NCI-H1417 (cell line): Measurements from ENCODE around the gene PIK3R3.
"Not testable (repeated sequence)": the region's sequence is repeated elsewhere in the genome, so short reads cannot be mapped to it uniquely, and the experiment has no call there.

Source experiments
- DNase-seq, 3 experiments: peaks; one replicate each; lab custom pipeline; 2025; lab: John Stamatoyannopoulos, UW

The PIK3R3 gene

DNA sequence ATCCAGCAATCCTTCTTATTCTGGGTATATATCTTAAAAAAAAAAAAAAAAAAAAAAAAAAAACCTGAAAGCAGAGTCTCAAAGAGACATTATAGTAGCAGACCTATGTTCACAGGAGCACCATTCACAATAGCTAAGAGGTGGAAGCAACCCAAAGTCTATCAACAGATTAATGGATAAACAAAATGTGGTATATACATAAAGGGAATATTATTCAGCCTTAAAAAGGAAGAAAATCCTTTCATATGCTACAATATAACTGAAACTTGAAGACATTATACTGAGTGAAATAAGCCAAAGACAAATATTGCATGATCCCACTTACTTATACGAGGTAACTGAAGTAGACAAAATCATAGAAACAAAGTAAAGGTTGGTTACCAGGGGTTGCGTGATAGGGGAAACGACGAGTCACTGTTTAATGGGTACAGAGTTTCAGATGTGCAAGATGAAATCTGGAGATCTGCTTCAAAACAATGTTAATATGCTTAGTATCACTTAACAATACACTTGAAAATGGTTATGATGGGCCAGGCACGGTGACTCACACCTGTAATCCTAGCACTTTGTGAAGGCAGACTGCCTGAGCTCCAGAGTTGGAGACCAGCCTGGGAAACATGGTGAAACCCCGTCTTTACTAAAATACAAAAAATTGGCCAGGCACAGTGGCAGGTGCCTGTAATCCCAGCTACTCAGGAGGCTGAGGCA, 29.5 kb downstream of the PIK3R3 start:
- DNase-seq = no peak

DNA sequence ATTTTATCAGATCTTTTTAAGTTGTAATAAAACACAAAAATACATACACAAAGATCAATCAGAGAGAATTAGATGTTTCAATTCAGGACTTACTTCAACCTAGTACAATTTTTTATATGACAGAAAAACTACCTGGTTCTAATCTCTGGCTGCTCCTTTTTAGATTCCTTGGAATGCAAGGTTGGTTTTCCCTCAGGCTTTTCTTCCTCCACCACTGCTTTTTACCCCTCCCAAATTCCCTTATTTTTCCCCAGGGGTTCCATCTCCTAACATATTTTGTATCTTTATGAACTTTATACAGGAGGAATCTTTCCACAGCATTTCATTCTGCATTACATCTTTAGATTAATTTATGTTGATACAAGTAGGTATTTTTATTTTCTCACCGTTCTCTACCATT, 33.2 kb downstream of the PIK3R3 start:
- DNase-seq = no peak

- no peak for DNase-seq
These were observed 34.3 kb downstream of the PIK3R3 start for GRCh38 chr1:46098027-46098712.

DNA sequence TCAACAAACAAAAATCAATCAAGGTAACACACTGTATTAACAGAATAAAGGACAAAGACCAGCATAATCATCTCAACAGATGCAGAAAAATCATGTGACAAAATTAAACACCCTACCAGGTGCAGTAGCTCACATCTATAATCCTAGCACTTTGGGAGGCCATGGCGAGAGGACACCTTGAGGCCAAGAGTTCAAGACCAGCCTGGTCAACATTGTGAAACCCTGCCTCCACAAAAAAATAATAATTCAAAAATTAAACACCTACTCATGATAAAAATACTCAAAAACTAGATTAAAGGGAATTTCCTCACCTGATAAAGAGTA, 35.3 kb downstream of the PIK3R3 start:
- DNase-seq = no peak

DNA sequence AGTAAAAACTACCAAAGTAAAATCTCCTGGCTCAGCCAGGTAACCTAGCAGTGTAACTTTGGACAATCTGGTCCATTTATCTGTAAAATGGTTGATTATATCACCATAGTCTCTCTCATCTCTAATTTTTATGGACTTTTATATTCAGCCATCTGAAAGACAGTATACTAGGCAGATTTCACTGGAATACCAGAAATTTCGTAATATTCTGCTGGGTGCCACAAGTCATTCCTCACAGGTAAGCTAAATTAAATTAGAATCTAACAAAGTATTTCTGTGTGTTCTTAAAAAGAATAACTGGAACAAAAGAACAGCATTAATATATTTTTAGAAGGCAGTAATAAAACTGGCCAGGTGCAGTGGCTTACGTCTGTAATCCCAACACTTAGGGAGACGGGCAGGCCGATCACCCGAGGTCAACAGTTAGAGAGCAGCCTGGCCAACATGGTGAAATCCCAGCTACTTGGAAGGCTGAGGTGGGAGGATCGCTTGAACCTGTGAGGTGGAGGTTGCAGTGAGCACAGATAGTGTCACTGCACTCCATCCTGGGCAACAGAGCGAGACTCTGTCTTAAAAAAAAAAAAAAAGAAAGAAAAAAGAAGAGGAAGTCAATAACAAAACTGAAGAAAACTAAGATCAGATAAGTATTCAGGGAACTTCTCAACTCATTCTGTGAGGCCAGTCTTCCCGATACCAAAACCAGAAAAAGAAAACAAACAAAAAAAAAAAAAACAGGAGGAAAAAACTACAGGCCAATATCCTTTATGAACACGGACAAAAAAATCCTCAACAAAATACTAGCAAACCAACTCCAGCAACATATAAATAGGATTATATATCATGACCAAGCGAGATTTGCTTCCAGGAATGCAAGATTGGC, 35.9 kb downstream of the PIK3R3 start:
- DNase-seq = no peak

DNA sequence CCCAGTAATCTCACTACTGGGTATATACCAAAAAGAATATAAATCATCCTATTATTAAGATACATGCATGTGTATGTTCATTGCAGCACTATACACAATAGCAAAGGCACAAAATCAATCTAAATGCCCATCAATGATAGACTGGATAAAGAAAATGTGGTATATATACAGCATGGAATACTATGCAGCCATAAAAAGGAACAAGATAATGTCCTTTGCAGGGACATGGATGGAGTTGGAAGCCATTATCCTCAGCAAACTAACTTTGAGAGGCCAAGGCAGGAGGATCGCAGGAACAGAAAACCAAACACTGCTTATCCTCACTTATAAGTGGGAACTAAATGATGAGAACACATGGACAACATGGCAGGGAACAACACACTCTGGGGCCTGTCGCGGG, 37.3 kb downstream of the PIK3R3 start:
- not testable (repeated sequence) for DNase-seq

DNA sequence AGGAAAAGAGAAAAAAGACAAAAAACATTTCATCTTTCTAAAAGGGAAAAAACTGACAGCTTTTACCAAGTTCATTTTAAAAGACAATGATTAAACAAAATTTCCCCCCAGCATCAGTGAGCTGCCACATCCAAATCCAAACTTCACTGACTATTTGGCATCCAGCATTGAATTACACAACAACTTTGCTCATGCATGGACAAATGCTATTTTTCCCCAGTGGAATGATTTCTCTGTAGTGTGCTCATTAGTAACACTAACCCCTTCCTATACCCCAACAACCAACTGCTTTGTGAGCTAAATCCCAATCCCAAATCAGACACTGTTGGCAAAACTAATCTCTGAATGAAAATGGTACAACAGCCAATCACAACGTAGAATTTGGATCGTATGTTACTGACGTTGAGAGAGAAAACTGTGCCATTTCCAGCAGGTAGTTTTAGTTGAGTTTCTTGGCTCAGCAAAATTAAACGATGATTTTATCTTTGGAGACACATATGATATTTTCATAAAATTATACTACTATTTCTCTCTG, 37.9 kb downstream of the PIK3R3 start:
- DNase-seq = no peak

GRCh38 chr1:46093832-46094231, 38.6 kb downstream of the PIK3R3 start:
- not testable (repeated sequence) for DNase-seq

GRCh38 chr1:46087891-46088290, 44.5 kb downstream of the PIK3R3 start:
- DNase-seq = no peak

DNA sequence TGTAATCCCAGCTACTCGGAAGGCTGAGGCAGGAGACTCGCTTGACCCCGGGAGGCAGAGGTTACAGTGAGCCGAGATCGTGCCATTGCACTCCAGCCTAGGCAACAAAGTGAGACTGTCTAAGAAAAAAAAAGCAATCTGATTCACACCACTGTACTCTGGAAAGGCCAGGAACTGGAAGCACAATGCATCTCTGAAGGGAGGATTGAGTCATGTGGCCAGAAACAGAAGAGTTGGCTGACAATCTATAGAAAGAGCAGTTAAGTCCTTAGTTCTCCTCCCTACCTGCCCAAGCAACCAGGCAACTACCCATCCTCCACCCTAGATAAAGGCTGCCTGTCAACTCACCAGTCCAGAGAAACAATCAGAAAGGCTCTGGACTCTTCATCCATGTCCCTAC, 45.9 kb downstream of the PIK3R3 start:
- no peak for DNase-seq

- DNase-seq = peak in 1 of 3 experiments; percentile 12
These were observed 47.6 kb downstream of the PIK3R3 start for GRCh38 chr1:46084553-46085451.

DNA sequence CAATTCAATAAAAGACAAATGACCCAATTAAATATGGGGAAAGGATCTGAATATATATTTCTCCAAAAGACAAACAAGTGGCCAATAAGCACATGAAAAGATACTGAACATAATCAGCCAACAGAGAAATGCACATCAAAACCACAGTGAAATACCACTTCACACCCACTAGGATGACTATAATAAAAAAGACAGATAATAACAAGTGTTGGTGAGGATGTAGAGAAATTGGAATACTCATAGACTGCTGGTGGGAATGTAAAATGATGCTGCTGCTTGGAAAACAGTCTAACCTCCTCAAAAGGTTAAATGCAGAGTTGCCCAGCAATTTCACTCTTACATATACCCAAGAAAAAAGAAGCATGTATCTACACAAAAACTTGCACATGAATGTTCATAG, 48.9 kb downstream of the PIK3R3 start:
- DNase-seq = no peak

GRCh38 chr1:46081619-46082018, 50.8 kb downstream of the PIK3R3 start:
- DNase-seq = no peak

DNA sequence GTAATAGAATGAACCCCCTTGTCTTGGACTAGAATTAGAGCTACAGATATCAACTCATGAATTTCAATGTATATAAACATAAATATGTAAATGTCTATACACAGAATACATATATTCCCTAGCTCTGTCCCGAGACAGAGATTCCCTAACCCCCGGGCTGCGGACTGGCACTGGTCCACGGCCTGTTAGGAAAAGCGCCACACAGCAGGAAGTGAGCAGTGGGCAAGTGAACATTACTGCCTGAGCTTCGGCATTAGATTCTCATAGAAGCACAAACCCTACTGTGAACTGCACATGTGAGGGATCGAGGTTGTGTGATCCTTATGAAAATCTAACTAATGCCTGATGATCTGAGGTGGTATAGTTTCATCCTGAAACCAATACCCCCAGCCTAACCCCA, 51.2 kb downstream of the PIK3R3 start:
- no peak for DNase-seq

GRCh38 chr1:46080257-46080656, 52.2 kb downstream of the PIK3R3 start:
- DNase-seq = no peak

GRCh38 chr1:46077644-46078043, 54.8 kb downstream of the PIK3R3 start:
- DNase-seq = peak in 1 of 3 experiments; percentile 7

DNA sequence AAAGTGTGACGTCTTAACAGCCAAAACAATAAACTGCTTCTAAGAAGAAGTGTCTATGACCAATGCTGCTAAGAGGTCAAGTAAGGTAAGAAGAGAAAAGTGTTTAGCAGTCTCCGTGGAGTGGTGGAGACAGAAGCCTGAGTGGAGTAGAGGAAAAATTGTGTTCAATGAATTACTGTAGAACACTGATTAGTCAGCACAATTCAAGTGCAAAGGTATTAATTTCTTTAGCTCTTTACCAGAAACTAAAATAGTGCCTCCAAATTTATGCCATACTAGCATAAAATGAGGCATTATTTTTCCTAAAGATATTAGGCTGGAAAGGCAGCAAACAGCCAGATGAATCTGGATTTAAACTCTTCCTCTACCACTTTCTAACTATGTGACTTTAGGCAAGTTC, 56.1 kb downstream of the PIK3R3 start:
- DNase-seq = no peak

- DNase-seq = no peak
These were observed 59.5 kb downstream of the PIK3R3 start for GRCh38 chr1:46072975-46073374.

GRCh38 chr1:46070164-46070814, 62.1 kb downstream of the PIK3R3 start:
- DNase-seq = no peak

- no peak for DNase-seq
These were observed 63.9 kb downstream of the PIK3R3 start for GRCh38 chr1:46068525-46068924.

GRCh38 chr1:46067652-46068051, 64.8 kb downstream of the PIK3R3 start:
- peak in 2 of 3 experiments; percentile 12 to 27 for DNase-seq
